Neural cell (in vitro differentiated cells): Measurements from ENCODE around the gene BCL2L15.

Source experiments
- CTCF ChIP-seq: fragments of 450-650 bp; IDR thresholded peaks from 2 replicates; pipeline ENCODE4 v1.5.1; 2014; ENCODE audit warnings: antibody characterized with exemption, mild to moderate bottlenecking, moderate library complexity; ENCODE audit not compliant: poor library complexity, severe bottlenecking
- EP300 ChIP-seq: fragments of 450-650 bp; conservative IDR thresholded peaks from 2 replicates; pipeline ENCODE4 v1.6.1; 2014; ENCODE audit warnings: antibody characterized with exemption, mild to moderate bottlenecking, moderate library complexity; ENCODE audit not compliant: poor library complexity, severe bottlenecking
- EZH2 ChIP-seq: fragments of 200-600, 300-800 bp; shearing (Covaris generic), sonication (generic); IDR thresholded peaks from 2 replicates; pipeline ENCODE4 v1.6.1; 2014; ENCODE audit warnings: antibody characterized with exemption, low read length, borderline replicate concordance, mild to moderate bottlenecking; ENCODE audit not compliant: insufficient read depth, poor library complexity, severe bottlenecking
- MXI1 ChIP-seq: fragments of 450-650 bp; conservative IDR thresholded peaks from 2 replicates; pipeline ENCODE4 v1.6.1; 2014; ENCODE audit warnings: antibody characterized with exemption, mild to moderate bottlenecking; ENCODE audit not compliant: poor library complexity, severe bottlenecking
- POLR2AphosphoS5 ChIP-seq: IDR thresholded peaks from 2 replicates; pipeline ENCODE4 v1.6.1; 2012
- RAD21 ChIP-seq: fragments of 450-650 bp; conservative IDR thresholded peaks from 2 replicates; pipeline ENCODE4 v1.6.1; 2014; ENCODE audit warnings: antibody characterized with exemption, mild to moderate bottlenecking, moderate library complexity
- TF ChIP-seq, protein P1 (sequence below): IDR thresholded peaks from 2 replicates; pipeline ENCODE4 v1.6.1; 2012; ENCODE audit warnings: borderline replicate concordance

- TF ChIP-seq CTCF (no peak), EZH2 (no peak), POLR2AphosphoS5 (no peak), MXI1 (no peak), RAD21 (no peak), EP300 (no peak)
- TF ChIP-seq, protein P1, sequence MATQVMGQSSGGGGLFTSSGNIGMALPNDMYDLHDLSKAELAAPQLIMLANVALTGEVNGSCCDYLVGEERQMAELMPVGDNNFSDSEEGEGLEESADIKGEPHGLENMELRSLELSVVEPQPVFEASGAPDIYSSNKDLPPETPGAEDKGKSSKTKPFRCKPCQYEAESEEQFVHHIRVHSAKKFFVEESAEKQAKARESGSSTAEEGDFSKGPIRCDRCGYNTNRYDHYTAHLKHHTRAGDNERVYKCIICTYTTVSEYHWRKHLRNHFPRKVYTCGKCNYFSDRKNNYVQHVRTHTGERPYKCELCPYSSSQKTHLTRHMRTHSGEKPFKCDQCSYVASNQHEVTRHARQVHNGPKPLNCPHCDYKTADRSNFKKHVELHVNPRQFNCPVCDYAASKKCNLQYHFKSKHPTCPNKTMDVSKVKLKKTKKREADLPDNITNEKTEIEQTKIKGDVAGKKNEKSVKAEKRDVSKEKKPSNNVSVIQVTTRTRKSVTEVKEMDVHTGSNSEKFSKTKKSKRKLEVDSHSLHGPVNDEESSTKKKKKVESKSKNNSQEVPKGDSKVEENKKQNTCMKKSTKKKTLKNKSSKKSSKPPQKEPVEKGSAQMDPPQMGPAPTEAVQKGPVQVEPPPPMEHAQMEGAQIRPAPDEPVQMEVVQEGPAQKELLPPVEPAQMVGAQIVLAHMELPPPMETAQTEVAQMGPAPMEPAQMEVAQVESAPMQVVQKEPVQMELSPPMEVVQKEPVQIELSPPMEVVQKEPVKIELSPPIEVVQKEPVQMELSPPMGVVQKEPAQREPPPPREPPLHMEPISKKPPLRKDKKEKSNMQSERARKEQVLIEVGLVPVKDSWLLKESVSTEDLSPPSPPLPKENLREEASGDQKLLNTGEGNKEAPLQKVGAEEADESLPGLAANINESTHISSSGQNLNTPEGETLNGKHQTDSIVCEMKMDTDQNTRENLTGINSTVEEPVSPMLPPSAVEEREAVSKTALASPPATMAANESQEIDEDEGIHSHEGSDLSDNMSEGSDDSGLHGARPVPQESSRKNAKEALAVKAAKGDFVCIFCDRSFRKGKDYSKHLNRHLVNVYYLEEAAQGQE = no peak
Observed at GRCh38 chr1:113860891-113861290, 26.5 kb downstream of the BCL2L15 start.
